GM19099 (cell line): Measurements from ENCODE around the gene CPT1C.

Source experiments
- POLR2A ChIP-seq: IDR thresholded peaks from 3 replicates; pipeline ENCODE4 v1.6.1; 2011; ENCODE audit warnings: low read depth; ENCODE audit not compliant: insufficient read length; ENCODE audit errors: extremely low read depth

The CPT1C gene

GRCh38 chr19:49701271-49701786 lies 10.4 kb downstream of the CPT1C start:
- no peak for TF ChIP-seq POLR2A

GRCh38 chr19:49704888-49705642 lies 14.1 kb downstream of the CPT1C start:
- TF ChIP-seq POLR2A: no peak

GRCh38 chr19:49705919-49706318 lies 15.0 kb downstream of the CPT1C start:
- no peak for TF ChIP-seq POLR2A

GRCh38 chr19:49710372-49710951 lies 19.5 kb downstream of the CPT1C start:
- TF ChIP-seq POLR2A: no peak

- TF ChIP-seq POLR2A: no peak
Observed at GRCh38 chr19:49712397-49712859, 21.5 kb downstream of the CPT1C start.

GRCh38 chr19:49713236-49713845 lies 22.4 kb downstream of the CPT1C start:
- TF ChIP-seq POLR2A: no peak

- no peak for TF ChIP-seq POLR2A
Observed at GRCh38 chr19:49716154-49716553, 25.2 kb downstream of the CPT1C start.

GRCh38 chr19:49718511-49718910 lies 27.6 kb downstream of the CPT1C start:
- no peak for TF ChIP-seq POLR2A

GRCh38 chr19:49718991-49719390 lies 28.1 kb downstream of the CPT1C start:
- no peak for TF ChIP-seq POLR2A

- no peak for TF ChIP-seq POLR2A
Observed at GRCh38 chr19:49727217-49728030, 36.5 kb downstream of the CPT1C start.

GRCh38 chr19:49730166-49730565 lies 39.2 kb downstream of the CPT1C start:
- no peak for TF ChIP-seq POLR2A

- TF ChIP-seq POLR2A: no peak
Observed at GRCh38 chr19:49738268-49738667, 47.4 kb downstream of the CPT1C start.

- no peak for TF ChIP-seq POLR2A
Observed at GRCh38 chr19:49739098-49739497, 48.2 kb downstream of the CPT1C start.

- no peak for TF ChIP-seq POLR2A
Observed at GRCh38 chr19:49739933-49740332, 49.0 kb downstream of the CPT1C start.

GRCh38 chr19:49741210-49741844 lies 50.4 kb downstream of the CPT1C start:
- no peak for TF ChIP-seq POLR2A

GRCh38 chr19:49744946-49745381 lies 54.0 kb downstream of the CPT1C start:
- no peak for TF ChIP-seq POLR2A
